Ishikawa (cell line): Measurements from ENCODE around the gene DOCK2.

Source experiments
- CEBPB ChIP-seq: IDR thresholded peaks from 2 replicates; pipeline ENCODE4 v1.6.1; 2012
- CREB1 ChIP-seq: IDR thresholded peaks from 2 replicates; pipeline ENCODE4 v1.6.1; 2012; ENCODE audit warnings: low read depth
- EGR1 ChIP-seq: IDR thresholded peaks from 2 replicates; pipeline ENCODE4 v1.6.1; 2012
- EP300 ChIP-seq: IDR thresholded peaks from 2 replicates; pipeline ENCODE4 v1.6.1; 2012; ENCODE audit warnings: borderline replicate concordance
- FOXM1 ChIP-seq: IDR thresholded peaks from 2 replicates; pipeline ENCODE4 v1.6.1; 2012; ENCODE audit warnings: low read depth, borderline replicate concordance
- NFIC ChIP-seq: IDR thresholded peaks from 2 replicates; pipeline ENCODE4 v1.6.1; 2012
- RAD21 ChIP-seq: IDR thresholded peaks from 2 replicates; pipeline ENCODE4 v1.6.1; 2012; ENCODE audit warnings: low read depth
- TAF1 ChIP-seq: IDR thresholded peaks from 2 replicates; pipeline ENCODE4 v1.6.1; 2012; ENCODE audit warnings: low read depth, mild to moderate bottlenecking
- TCF12 ChIP-seq: IDR thresholded peaks from 2 replicates; pipeline ENCODE4 v1.6.1; 2012; ENCODE audit warnings: low read depth
- TEAD4 ChIP-seq: IDR thresholded peaks from 2 replicates; pipeline ENCODE4 v1.6.1; 2012
- YY1 ChIP-seq: IDR thresholded peaks from 2 replicates; pipeline ENCODE4 v1.6.1; 2012; ENCODE audit warnings: low read depth
- ZBTB7A ChIP-seq: IDR thresholded peaks from 2 replicates; pipeline ENCODE4 v1.6.1; 2012; ENCODE audit warnings: low read depth
- TF ChIP-seq, protein P1 (sequence below): IDR thresholded peaks from 2 replicates; pipeline ENCODE4 v1.6.1; 2012; ENCODE audit warnings: low read depth, mild to moderate bottlenecking
- TF ChIP-seq, protein P2 (sequence below): IDR thresholded peaks from 2 replicates; pipeline ENCODE4 v1.6.1; 2012
- TF ChIP-seq, protein P3 (sequence below): IDR thresholded peaks from 2 replicates; pipeline ENCODE4 v1.6.1; 2012

The DOCK2 gene

DNA sequence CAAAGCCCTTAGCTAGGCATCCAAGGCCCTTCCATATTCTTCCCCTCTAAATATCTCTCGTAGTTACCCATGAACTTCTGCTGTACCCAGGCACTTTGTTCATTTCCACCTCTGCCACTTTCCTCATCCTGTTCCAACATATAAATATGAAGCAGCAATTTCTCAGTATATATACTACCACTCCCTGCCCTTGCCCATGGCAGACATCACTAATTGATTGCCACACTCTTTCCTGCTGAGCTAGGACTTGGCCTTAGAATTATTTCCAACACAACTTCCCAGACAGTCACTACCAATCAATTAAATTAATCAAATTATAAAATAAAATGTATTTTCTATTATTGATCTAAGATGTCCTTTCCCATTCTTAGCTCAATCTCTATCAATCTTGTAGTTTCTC, 334.7 kb downstream of the DOCK2 start:
- TF ChIP-seq, protein P1, sequence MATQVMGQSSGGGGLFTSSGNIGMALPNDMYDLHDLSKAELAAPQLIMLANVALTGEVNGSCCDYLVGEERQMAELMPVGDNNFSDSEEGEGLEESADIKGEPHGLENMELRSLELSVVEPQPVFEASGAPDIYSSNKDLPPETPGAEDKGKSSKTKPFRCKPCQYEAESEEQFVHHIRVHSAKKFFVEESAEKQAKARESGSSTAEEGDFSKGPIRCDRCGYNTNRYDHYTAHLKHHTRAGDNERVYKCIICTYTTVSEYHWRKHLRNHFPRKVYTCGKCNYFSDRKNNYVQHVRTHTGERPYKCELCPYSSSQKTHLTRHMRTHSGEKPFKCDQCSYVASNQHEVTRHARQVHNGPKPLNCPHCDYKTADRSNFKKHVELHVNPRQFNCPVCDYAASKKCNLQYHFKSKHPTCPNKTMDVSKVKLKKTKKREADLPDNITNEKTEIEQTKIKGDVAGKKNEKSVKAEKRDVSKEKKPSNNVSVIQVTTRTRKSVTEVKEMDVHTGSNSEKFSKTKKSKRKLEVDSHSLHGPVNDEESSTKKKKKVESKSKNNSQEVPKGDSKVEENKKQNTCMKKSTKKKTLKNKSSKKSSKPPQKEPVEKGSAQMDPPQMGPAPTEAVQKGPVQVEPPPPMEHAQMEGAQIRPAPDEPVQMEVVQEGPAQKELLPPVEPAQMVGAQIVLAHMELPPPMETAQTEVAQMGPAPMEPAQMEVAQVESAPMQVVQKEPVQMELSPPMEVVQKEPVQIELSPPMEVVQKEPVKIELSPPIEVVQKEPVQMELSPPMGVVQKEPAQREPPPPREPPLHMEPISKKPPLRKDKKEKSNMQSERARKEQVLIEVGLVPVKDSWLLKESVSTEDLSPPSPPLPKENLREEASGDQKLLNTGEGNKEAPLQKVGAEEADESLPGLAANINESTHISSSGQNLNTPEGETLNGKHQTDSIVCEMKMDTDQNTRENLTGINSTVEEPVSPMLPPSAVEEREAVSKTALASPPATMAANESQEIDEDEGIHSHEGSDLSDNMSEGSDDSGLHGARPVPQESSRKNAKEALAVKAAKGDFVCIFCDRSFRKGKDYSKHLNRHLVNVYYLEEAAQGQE, result no peak
- TF ChIP-seq, protein P2, sequence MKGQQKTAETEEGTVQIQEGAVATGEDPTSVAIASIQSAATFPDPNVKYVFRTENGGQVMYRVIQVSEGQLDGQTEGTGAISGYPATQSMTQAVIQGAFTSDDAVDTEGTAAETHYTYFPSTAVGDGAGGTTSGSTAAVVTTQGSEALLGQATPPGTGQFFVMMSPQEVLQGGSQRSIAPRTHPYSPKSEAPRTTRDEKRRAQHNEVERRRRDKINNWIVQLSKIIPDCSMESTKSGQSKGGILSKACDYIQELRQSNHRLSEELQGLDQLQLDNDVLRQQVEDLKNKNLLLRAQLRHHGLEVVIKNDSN, result no peak
- TF ChIP-seq TEAD4 (no peak), EP300 (no peak), TAF1 (no peak), ZBTB7A (no peak), RAD21 (no peak), EGR1 (no peak), YY1 (no peak), FOXM1 (no peak), NFIC (no peak), CREB1 (no peak), TCF12 (no peak), CEBPB (no peak)
- TF ChIP-seq, protein P3, sequence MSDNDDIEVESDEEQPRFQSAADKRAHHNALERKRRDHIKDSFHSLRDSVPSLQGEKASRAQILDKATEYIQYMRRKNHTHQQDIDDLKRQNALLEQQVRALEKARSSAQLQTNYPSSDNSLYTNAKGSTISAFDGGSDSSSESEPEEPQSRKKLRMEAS, result no peak

DNA sequence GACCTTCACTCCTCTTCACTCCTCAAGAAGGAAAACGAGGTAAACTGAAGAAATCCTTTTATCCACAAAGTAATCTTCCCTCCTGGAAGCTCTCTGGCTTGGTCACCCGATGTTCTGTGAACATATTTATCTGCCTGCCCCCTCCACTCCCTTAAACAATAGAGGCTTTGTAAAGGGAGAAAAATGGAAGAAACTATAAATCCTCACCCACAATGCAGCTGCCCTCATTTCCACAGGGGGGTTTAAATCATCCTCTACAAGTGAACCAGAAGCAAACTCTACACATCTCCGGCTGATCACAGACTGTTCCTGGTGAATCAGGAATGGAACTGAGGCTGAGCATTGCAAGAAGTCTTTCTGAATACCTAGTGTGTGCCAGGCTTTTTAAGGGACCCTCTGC, 336.0 kb downstream of the DOCK2 start:
- TF ChIP-seq FOXM1, result no peak
- no peak for TF ChIP-seq YY1
- TF ChIP-seq EGR1, result no peak
- TF ChIP-seq, protein P3, result no peak
- TF ChIP-seq TCF12, result no peak

DNA sequence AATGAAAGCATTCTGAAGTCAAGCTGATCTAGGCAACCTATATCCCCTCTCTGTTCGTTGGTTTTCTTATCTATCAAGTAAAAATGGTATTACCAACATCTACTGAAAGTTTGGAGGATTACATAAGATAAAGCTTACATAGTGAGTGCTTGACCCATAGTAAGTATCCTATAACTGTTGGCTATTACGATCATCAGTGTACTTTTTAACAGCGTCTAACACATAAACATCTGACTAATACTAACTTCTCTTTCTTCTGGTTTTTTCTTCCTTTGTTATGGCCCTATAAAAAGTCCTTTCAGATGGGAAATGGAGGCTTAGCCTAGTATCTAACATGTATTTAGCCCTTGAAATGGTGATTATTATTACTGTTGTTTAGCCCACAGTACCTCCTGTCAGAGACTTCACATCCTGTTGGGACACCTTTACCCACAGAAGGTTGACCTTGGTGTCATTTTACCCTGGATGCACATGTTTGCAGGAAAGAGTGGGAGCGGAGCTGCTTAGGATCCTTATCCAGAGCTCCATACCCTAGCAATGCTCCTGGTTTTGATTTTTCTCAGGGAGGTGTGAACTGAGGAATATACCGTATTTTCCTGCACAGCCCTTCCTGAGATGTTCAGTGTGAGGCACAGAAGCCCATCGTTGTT, 337.2 kb downstream of the DOCK2 start:
- no peak for TF ChIP-seq EGR1
- TF ChIP-seq, protein P1, result no peak
- no peak for TF ChIP-seq CEBPB
- TF ChIP-seq CREB1, result no peak
- TF ChIP-seq, protein P2, result no peak
- TF ChIP-seq NFIC, result no peak
- TF ChIP-seq YY1, result no peak
- TF ChIP-seq TEAD4, result no peak
- TF ChIP-seq TCF12, result no peak
- no peak for TF ChIP-seq TAF1
- no peak for TF ChIP-seq RAD21
- TF ChIP-seq ZBTB7A, result no peak
- TF ChIP-seq FOXM1, result no peak

DNA sequence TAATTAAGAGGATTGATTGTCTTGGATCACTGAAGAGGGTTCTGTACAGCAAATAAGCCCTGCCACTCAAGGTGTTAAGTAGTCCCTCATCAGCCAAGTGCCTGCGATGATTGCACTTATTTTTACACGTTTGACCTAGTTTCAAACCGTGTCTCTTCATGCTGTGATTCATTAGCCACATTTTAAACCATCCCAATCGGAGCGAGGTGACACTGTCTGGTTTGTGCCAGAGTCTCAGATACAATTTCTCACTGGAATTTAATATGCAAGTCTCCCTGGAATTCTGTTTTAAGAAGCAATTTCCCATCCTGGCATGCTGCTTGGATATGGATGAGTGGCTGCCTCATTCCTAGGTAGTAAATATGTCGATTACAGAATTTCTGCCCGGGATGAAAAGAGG, 341.6 kb downstream of the DOCK2 start:
- TF ChIP-seq, protein P3, result no peak
- no peak for TF ChIP-seq NFIC
- TF ChIP-seq, protein P1, result no peak

DNA sequence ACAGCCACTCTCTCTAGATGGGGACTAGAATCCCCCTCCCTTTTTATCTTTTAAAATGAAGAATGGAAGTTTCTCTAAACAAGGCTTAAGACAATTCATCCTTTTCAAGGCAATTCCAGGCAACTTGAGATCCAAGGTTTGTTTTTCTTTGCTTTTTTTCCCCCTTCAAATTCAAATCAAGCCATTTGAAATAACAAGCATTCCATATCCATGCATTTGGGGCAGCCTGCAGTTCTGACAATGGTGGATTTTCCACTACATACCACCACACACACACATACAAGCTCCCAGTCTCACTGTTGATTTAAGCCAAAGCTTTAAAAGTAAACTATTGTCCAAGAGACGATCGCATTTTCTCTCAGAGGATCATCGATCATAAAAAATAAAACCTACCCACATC, 342.8 kb downstream of the DOCK2 start:
- TF ChIP-seq TCF12 (no peak), TEAD4 (no peak), FOXM1 (no peak), NFIC (no peak), YY1 (no peak), TAF1 (no peak), CREB1 (no peak), ZBTB7A (no peak), EGR1 (no peak), CEBPB (no peak), RAD21 (no peak), EP300 (no peak)
- TF ChIP-seq, protein P3, result no peak
- TF ChIP-seq, protein P2, result no peak
- TF ChIP-seq, protein P1, result no peak
